DND-41 (cell line): ENCODE measurements around the gene PTH2R.

Experiments
- ATAC-seq: fragments of 200-7000 bp; cut with Tn5 transposase; 3 replicates; pipeline ENCODE4 v1.9.1; 2021; ENCODE audit warnings: low read depth; ENCODE audit not compliant: insufficient read depth
- DNase-seq: peaks from one replicate; pipeline ENCODE4 v3.0.0-alpha.2; 2020
- H2AFZ ChIP-seq: 2 replicates; pipeline ENCODE4 v1.6.0; 2012; ENCODE audit warnings: low read depth, low read length
- H3K27ac ChIP-seq: 2 replicates; pipeline ENCODE4 v1.5.1; 2012; ENCODE audit warnings: low read length, inconsistent platforms
- H3K27me3 ChIP-seq: fragments of 200-600 bp; sonication (generic); 2 replicates; pipeline ENCODE4 v1.6.0; 2012; ENCODE audit warnings: low read length, mild to moderate bottlenecking, inconsistent platforms; ENCODE audit not compliant: insufficient read depth, poor library complexity
- H3K36me3 ChIP-seq: 2 replicates; pipeline ENCODE4 v1.5.1; 2012; ENCODE audit warnings: low read length, inconsistent platforms; ENCODE audit not compliant: insufficient read depth
- H3K4me1 ChIP-seq: 2 replicates; pipeline ENCODE4 v1.5.1; 2012; ENCODE audit warnings: mild to moderate bottlenecking, low read length; ENCODE audit not compliant: insufficient read depth
- H3K4me2 ChIP-seq: 2 replicates; pipeline ENCODE4 v1.6.0; 2012; ENCODE audit warnings: mild to moderate bottlenecking, moderate library complexity, low read length, inconsistent platforms; ENCODE audit not compliant: insufficient read depth
- H3K4me3 ChIP-seq, 2 experiments: fragments of 200-600 bp in 1 of 2; shearing (Covaris generic) in 1 of 2; 2 replicates each; pipeline ENCODE4 v1.5.1; 2012 to 2016; ENCODE audit warnings: inconsistent platforms in 2 of 2, low read length in 2 of 2, mild to moderate bottlenecking in 2 of 2, low read depth in 1 of 2, moderate library complexity in 1 of 2
- H3K79me2 ChIP-seq: 2 replicates; pipeline ENCODE4 v1.6.0; 2012; ENCODE audit warnings: low read length, inconsistent platforms; ENCODE audit not compliant: insufficient read depth
- H3K9ac ChIP-seq: 2 replicates; pipeline ENCODE4 v1.6.0; 2012; ENCODE audit warnings: low read depth, mild to moderate bottlenecking, inconsistent platforms, low read length, moderate library complexity
- H3K9me3 ChIP-seq: 2 replicates; pipeline ENCODE4 v1.5.1; 2012; ENCODE audit warnings: low read length, moderate library complexity, mild to moderate bottlenecking, inconsistent platforms; ENCODE audit not compliant: insufficient read depth, severe bottlenecking
- H4K20me1 ChIP-seq: 2 replicates; pipeline ENCODE4 v1.6.0; 2012; ENCODE audit warnings: low read length; ENCODE audit not compliant: insufficient read depth
- CTCF ChIP-seq: IDR thresholded peaks from 2 replicates; pipeline ENCODE4 v1.5.1; 2012; ENCODE audit warnings: borderline replicate concordance, low read length, moderate library complexity, mild to moderate bottlenecking; ENCODE audit not compliant: poor library complexity, severe bottlenecking; ENCODE audit errors: extremely low read depth
- EZH2 ChIP-seq: IDR thresholded peaks from 3 replicates; pipeline ENCODE4 v1.6.1; 2012; ENCODE audit warnings: borderline replicate concordance, low read depth, mild to moderate bottlenecking, moderate library complexity, low read length, inconsistent platforms; ENCODE audit not compliant: severe bottlenecking

PTH2R gene

DNA sequence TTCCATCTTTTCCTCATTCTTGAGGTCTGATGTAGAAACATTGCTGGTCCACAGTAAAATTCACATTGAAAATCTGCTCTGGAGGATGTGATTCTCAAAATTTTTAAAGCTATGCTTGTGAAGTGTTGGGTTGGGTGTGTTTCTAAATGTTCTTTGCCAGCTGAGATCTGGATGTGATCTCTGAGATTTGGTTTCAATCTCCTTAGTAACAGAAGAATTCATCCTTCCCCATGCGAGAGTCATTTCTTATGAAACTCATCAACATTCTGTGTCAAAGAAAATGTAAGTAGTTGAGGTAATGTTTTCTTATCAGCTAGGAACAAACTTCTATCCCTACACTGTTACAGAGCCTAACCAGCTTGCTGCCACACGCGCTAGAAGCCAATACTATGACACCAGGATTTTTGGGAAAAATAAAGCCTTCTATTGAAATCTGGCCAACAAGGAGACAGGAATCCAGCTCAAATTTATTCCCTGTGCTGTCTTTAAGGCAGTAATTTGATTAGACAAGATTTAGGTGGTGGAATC is 134.9 kb downstream of the PTH2R start:
- no peak overlapping the region for H2AFZ ChIP-seq
- no peaks in the 10 kb centered on the region for H4K20me1 ChIP-seq
- H3K4me2 ChIP-seq: no peak overlapping the region
- no peak overlapping the region for H3K27ac ChIP-seq
- TF ChIP-seq EZH2 (no peak), CTCF (no peak)
- ATAC-seq: no peak
- H3K9ac ChIP-seq: no peak overlapping the region
- H3K36me3 ChIP-seq: no peaks in the 10 kb centered on the region
- H3K4me3 ChIP-seq: no peak overlapping the region
- H3K27me3 ChIP-seq: no peaks in the 10 kb centered on the region
- DNase-seq: no peak
- no peaks in the 10 kb centered on the region for H3K9me3 ChIP-seq
- H3K79me2 ChIP-seq: no peaks in the 10 kb centered on the region
- H3K4me1 ChIP-seq: no peaks in the 10 kb centered on the region

DNA sequence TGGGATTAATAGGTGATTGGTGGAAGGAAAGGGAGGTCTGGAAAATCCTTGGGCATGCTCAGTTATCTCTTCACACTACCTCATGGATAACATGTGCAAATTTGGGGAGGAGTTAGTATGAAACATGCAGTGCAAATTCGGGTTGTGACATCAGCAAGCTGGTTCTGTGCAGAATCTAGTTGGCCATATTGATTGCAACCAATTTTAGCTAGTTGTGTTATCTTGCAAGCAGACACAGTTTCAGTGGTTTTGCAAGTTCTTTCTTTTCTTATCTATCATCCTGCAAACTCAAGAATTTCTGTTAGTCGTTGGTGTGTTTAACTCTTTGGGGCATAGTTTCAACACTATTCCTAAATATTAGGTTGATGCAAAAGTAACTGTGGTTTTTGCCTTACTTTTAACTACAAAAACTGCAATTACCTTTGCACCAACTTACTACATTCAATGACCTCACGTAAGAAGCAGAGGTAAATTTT is 135.4 kb downstream of the PTH2R start:
- H3K4me3 ChIP-seq: no peak overlapping the region
- DNase-seq: no peak
- H2AFZ ChIP-seq: no peak overlapping the region
- TF ChIP-seq EZH2: no peak
- no peak for TF ChIP-seq CTCF
- H3K9me3 ChIP-seq: no peaks in the 10 kb centered on the region
- H3K36me3 ChIP-seq: no peaks in the 10 kb centered on the region
- no peak overlapping the region for H3K9ac ChIP-seq
- ATAC-seq: no peak
- H3K4me2 ChIP-seq: no peak overlapping the region
- no peak overlapping the region for H3K27ac ChIP-seq
- H3K4me1 ChIP-seq: no peaks in the 10 kb centered on the region
- no peaks in the 10 kb centered on the region for H3K27me3 ChIP-seq
- no peaks in the 10 kb centered on the region for H4K20me1 ChIP-seq
- no peaks in the 10 kb centered on the region for H3K79me2 ChIP-seq

DNA sequence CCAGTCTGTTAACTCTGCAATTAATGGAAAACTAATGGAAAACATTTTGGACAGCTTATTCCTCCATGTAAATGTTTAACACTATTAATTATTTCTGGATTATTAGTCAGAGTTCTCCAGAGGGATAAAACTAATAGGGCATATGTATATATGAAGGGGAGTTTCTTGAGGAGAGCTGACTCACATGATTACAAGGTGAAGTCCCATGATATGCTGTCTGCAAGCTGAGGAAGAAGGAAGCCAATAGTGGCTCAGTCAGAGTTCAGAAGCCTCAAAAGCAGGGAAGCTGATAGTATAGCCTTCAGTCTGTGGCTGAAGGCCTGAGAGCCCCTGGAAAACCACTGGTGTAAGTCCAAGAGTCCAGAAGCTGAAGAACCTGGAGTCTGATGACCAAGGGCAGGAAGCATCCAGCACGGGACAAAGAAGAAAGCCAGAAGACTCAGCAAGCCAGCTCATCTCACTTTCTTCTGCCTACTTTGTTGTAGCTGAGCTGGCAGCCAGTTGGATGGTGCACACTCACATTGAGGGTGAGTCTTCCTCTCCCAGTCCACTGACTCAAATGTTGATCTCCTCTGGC is 136.0 kb downstream of the PTH2R start:
- DNase-seq: no peak
- Histone ChIP-seq H3K36me3 (no peaks in the 10 kb centered on the region), H3K9ac (no peak overlapping the region), H3K27me3 (no peaks in the 10 kb centered on the region), H3K27ac (no peak overlapping the region), H3K4me2 (no peak overlapping the region), H3K79me2 (no peaks in the 10 kb centered on the region), H2AFZ (no peak overlapping the region), H3K4me1 (no peaks in the 10 kb centered on the region), H3K9me3 (no peaks in the 10 kb centered on the region), H3K4me3 (no peak overlapping the region), H4K20me1 (no peaks in the 10 kb centered on the region)
- TF ChIP-seq EZH2: no peak
- TF ChIP-seq CTCF: no peak
- no peak for ATAC-seq
